Measurements from ENCODE around the gene RALGPS1. TPM values are rescaled to one million over a fixed set of nuclear protein-coding genes. Genes with fewer than 3 reads are reported as not detected.

RALGPS1 gene
- total and polyA plus RNA-seq, 8 donors = 4.7 to 150 (median 42.2) TPM

DNA sequence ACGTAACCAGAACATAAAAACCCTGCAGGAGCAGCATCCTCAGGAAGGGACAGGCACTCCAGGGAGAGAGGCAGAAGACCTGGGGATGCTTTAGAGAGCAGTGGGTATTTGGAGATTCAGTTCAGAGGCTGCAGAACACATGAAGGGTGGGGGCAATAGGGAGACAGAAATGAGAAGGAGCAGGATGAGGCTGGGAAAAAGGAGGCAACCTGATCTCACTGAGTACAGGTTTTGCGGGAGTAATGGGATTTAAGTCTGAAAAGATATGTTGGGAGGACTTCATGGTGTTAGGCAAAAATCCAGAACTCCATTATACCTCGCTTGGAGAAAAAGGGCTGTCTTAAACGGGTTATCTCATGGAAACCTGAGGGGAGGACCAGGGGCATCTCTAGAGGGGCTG lies 308.7 kb downstream of the RALGPS1 start:
- no peaks in the 10 kb centered on the region for H3K27me3 ChIP-seq
- TF ChIP-seq POLR2AphosphoS5 (IDR thresholded peaks at IDR 0.05) (no peak), POLR2A (IDR thresholded peaks at IDR 0.05) (no peak), EP300 (IDR thresholded peaks at IDR 0.05) (no peak)
- TF ChIP-seq, protein P1, sequence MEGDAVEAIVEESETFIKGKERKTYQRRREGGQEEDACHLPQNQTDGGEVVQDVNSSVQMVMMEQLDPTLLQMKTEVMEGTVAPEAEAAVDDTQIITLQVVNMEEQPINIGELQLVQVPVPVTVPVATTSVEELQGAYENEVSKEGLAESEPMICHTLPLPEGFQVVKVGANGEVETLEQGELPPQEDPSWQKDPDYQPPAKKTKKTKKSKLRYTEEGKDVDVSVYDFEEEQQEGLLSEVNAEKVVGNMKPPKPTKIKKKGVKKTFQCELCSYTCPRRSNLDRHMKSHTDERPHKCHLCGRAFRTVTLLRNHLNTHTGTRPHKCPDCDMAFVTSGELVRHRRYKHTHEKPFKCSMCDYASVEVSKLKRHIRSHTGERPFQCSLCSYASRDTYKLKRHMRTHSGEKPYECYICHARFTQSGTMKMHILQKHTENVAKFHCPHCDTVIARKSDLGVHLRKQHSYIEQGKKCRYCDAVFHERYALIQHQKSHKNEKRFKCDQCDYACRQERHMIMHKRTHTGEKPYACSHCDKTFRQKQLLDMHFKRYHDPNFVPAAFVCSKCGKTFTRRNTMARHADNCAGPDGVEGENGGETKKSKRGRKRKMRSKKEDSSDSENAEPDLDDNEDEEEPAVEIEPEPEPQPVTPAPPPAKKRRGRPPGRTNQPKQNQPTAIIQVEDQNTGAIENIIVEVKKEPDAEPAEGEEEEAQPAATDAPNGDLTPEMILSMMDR (IDR thresholded peaks at IDR 0.05) = no peak
- H3K4me1 ChIP-seq = peaks cover 13 to 30% (median 22%) of the 10 kb centered on the region in 4 donors
- WGBS, 5 donors = 35 to 44% (median 41%) methylated on average over 4 of the region's 4 CpGs
- intact Hi-C loops (cut with DNase I; ENCODE audit: low total_unique reads) = loop anchor here (10.0 kb wide), 1 partner anchor 192 kb away; no protein-coding TSS in a partner anchor
- H3K27ac ChIP-seq = peak overlapping the region in 2 of 5 donors; percentile 80 to 86
- DNase-seq = no peak
- no peak overlapping the region for H3K4me3 ChIP-seq
- no peaks in the 10 kb centered on the region for H3K9me3 ChIP-seq
- H3K36me3 ChIP-seq = peaks cover 0 to 9% (median 7%) of the 10 kb centered on the region in 4 donors

DNA sequence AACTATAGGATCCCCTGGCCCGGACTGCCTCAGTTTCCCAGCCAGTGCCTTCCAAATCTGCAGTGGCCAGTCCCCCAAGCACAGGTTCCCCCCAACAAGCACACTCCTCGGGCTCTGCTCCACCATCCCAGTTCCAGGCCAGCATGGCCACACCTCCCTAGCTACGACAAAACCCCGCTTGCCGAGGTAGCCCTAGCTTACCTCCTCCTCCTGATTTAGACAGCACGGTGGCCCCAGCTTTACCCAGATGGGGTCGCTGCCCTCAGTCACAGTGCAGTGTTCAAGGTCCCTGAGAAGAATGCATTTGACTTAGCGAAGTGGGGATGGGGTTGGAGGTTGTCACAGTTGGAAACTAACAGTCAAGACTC lies 309.2 kb downstream of the RALGPS1 start:
- peaks cover 0 to 5% (median 4%) of the 10 kb centered on the region in 4 donors for H3K36me3 ChIP-seq
- H3K4me1 ChIP-seq = peaks cover 13 to 30% (median 22%) of the 10 kb centered on the region in 4 donors
- H3K9me3 ChIP-seq = no peaks in the 10 kb centered on the region
- peak overlapping the region; percentile 66 to 88 (median 82) for H3K4me3 ChIP-seq
- H3K27ac ChIP-seq = peak overlapping the region in 4 of 5 donors; percentile 80 to 87 (median 84)
- WGBS, 5 donors = 17 to 30% (median 24%) methylated on average over 7 to 8 of the region's 8 CpGs
- TF ChIP-seq, protein P1 (IDR thresholded peaks at IDR 0.05) = no peak
- TF ChIP-seq POLR2A (IDR thresholded peaks at IDR 0.05) (no peak), POLR2AphosphoS5 (IDR thresholded peaks at IDR 0.05) (no peak), EP300 (IDR thresholded peaks at IDR 0.05) (no peak)
- no peak for DNase-seq
- intact Hi-C loops (cut with DNase I; ENCODE audit: low total_unique reads) = loop anchor here (10.0 kb wide), 1 partner anchor 191 kb away; no protein-coding TSS in a partner anchor
- H3K27me3 ChIP-seq = no peaks in the 10 kb centered on the region

DNA sequence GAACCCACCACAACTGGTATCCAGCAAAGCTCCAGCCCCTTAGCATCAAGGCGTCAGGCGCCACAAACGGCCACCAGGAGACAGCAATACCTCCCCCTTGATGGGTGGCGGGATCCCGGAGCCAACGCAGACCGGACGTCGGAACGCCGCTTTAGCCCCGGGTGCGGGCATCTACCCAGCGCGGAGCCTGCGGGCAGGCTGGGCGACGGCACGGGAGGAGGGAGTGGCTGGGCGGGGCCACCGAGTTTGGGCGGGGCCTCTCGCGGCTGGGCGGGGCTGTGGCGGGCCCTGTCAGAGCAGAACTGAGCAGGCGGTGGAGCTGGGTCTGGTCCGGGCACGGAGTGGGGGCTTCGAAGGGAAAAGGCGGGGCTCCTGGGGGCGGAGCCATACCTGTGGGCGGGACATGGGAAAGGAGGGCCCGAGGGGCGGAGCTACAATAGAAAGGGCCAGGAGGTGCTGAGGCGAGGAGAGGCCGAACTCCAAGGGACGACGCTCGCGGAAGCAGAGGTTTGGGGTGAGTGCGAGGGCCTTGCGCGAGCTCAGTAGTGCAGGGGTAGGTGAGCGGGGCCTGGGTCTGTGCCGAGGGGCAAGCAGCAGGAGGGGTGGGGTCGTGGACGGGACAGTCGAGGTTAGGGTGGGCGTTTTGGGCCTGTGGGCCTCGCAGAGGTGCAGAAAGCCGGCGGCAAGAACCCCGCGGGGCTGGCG lies 309.7 kb downstream of the RALGPS1 start:
- Histone ChIP-seq H3K4me3 (peak overlapping the region; percentile 66 to 88 (median 82)), H3K4me1 (peaks cover 13 to 30% (median 22%) of the 10 kb centered on the region in 4 donors), H3K9me3 (no peaks in the 10 kb centered on the region), H3K27ac (peak overlapping the region; percentile 59 to 87 (median 82)), H3K27me3 (no peaks in the 10 kb centered on the region), H3K36me3 (no peaks in the 10 kb centered on the region)
- peak; percentile 94 to 95 for DNase-seq
- TF ChIP-seq POLR2A (IDR thresholded peaks at IDR 0.05) = no peak
- TF ChIP-seq POLR2AphosphoS5 (IDR thresholded peaks at IDR 0.05) = peak in 2 of 3 donors; percentile 4 to 43
- intact Hi-C loops (cut with DNase I; ENCODE audit: low total_unique reads) = loop anchor here (10.0 kb wide), 1 partner anchor 190 kb away; no protein-coding TSS in a partner anchor
- WGBS, 5 donors = 0 to 1% (median 1%) methylated on average over 37 to 56 of the region's 56 CpGs

DNA sequence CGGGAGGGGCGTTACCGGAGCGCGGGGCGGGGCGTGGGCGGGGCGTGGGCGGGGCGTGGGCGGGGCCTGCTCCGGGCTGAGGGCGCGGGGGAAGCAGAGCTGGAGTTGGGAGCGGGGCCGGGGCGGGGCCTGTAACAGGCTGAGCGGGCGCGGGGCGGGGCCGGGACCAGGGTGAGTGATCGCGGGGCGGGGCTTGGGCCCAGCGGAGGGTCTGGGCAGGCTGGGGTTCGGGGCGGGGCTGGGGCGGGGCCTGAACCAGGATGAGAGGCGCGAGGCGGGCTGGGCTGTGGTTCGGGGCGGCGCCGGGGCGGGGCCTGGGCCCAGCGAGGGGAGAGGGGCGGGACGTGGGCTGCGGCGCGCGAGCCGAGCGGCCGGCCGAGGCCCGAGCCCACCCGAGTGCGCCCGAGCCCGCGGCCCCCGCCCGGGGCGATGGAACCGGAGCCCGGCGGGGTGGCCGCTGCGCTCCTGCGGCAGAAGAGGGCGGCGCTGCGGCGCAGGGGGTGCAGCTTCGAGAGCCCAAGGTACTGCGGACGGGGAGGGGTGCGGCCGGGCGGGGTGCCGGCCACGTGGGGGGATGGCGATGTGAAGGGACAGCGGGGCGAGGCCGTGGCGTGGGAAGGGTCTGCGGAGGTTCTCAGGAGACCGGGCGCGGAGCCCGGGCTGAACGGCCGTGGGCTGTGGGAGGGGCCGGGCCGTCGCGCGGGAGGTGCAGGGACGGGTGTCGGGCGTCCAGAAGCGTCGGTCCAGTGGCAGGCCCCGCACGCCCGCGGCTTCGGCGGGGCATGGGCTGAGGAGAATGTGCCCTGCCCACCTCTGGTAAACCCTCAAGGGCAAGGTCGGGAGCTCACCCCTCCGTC lies 310.5 kb downstream of the RALGPS1 start:
- H3K4me3 ChIP-seq = peak overlapping the region; percentile 66 to 88 (median 82)
- intact Hi-C loops (cut with DNase I; ENCODE audit: low total_unique reads) = loop anchor here (10.0 kb wide), 1 partner anchor 190 kb away; no protein-coding TSS in a partner anchor
- TF ChIP-seq POLR2A (IDR thresholded peaks at IDR 0.05) = no peak
- TF ChIP-seq, protein P1 (IDR thresholded peaks at IDR 0.05) = no peak
- no peak for TF ChIP-seq POLR2AphosphoS5 (IDR thresholded peaks at IDR 0.05)
- TF ChIP-seq EP300 (IDR thresholded peaks at IDR 0.05) = no peak
- H3K9me3 ChIP-seq = no peaks in the 10 kb centered on the region
- peaks cover 13 to 30% (median 22%) of the 10 kb centered on the region in 4 donors for H3K4me1 ChIP-seq
- peak; percentile 99 for DNase-seq
- H3K27me3 ChIP-seq = no peaks in the 10 kb centered on the region
- WGBS, 5 donors = 0 to 2% (median 1%) methylated on average over 33 to 106 of the region's 106 CpGs
- H3K27ac ChIP-seq = peak overlapping the region; percentile 59 to 87 (median 82)
- no peaks in the 10 kb centered on the region for H3K36me3 ChIP-seq
